ENCODE measurements around the gene SEMA3D. TPM values are rescaled to one million over a fixed set of nuclear protein-coding genes. Genes with fewer than 3 reads are reported as not detected.

SEMA3D gene
- total and polyA plus RNA-seq, 2 of the 4 experiments (the other 2 are of a cell fraction) = 2.9 to 13.6 TPM

- H3K4me1 ChIP-seq (ENCODE audit: control insufficient read depth, insufficient read depth, low read length) = no peaks in the 10 kb centered on the region
- no peak overlapping the region for H2AK5ac ChIP-seq (ENCODE audit: low read depth, low read length)
- intact Hi-C loops (cut with micrococcal nuclease) = no loop called here
- H3K79me1 ChIP-seq (ENCODE audit: low read depth in 1 of 2, low read length in 2 of 2) = no peaks in the 10 kb centered on the region
- TF ChIP-seq BHLHE40 (IDR thresholded peaks at IDR 0.05; ENCODE audit: low read depth, low read length) (no peak), RFX5 (IDR thresholded peaks at IDR 0.05; ENCODE audit: low read depth, low read length) (no peak), RCOR1 (IDR thresholded peaks at IDR 0.05; ENCODE audit: insufficient replicate concordance, low read length) (no peak), FOS (IDR thresholded peaks at IDR 0.05; ENCODE audit: low read depth, low read length) (no peak), NFE2L2 (IDR thresholded peaks at IDR 0.05; ENCODE audit: low read depth, low read length) (no peak), MAZ (IDR thresholded peaks at IDR 0.05; ENCODE audit: borderline replicate concordance, low read depth, low read length) (no peak), CTCF (conservative IDR thresholded peaks at IDR 0.05; ENCODE audit: low read depth, low read length) (no peak), RAD21 (IDR thresholded peaks at IDR 0.05; ENCODE audit: low read length) (no peak), CHD1 (IDR thresholded peaks at IDR 0.05; ENCODE audit: low read depth, low read length) (no peak), POLR2A (IDR thresholded peaks at IDR 0.05; ENCODE audit: low read depth, low read length) (no peak), USF2 (IDR thresholded peaks at IDR 0.05; ENCODE audit: low read depth, low read length) (no peak), MXI1 (IDR thresholded peaks at IDR 0.05; ENCODE audit: borderline replicate concordance, low read depth, low read length) (no peak)
- H3K9me1 ChIP-seq (ENCODE audit: insufficient read depth, low read length) = no peaks in the 10 kb centered on the region
- no peak overlapping the region for H4K8ac ChIP-seq (ENCODE audit: low read depth in 2 of 2, low read length in 2 of 2)
- no peaks in the 10 kb centered on the region for H3K36me3 ChIP-seq (ENCODE audit: control insufficient read depth, insufficient read depth, low read length)
- no peak overlapping the region for H4K5ac ChIP-seq (ENCODE audit: low read depth, low read length)
- POLR2A ChIA-PET (ENCODE audit: unreplicated experiment) = no interaction called here
- no peak overlapping the region for H3K4me2 ChIP-seq (ENCODE audit: low read depth, low read length)
- no peak overlapping the region for H3K27ac ChIP-seq (ENCODE audit: insufficient read depth, low read length)
- ATAC-seq (ENCODE audit: low read depth) (no peak), DNase-seq (no peak)
- H3K4me3 ChIP-seq (ENCODE audit: insufficient read depth, low read depth, low read length) = no peak overlapping the region
- H3K14ac ChIP-seq (replicated peaks; ENCODE audit: low read depth, low read length) = no peak overlapping the region
- no peak overlapping the region for H2BK20ac ChIP-seq (ENCODE audit: low read depth, low read length)
- no peak overlapping the region for H3K18ac ChIP-seq (ENCODE audit: low read depth, low read length)
- peaks cover 7% of the 10 kb centered on the region for H3K9me3 ChIP-seq (ENCODE audit: control insufficient read depth, insufficient read depth, low read length)
- no peak overlapping the region for H4K91ac ChIP-seq (ENCODE audit: insufficient read depth, low read depth, low read length)
- H3K9ac ChIP-seq (ENCODE audit: low read depth, low read length) = no peak overlapping the region
- no peak overlapping the region for H2BK5ac ChIP-seq (ENCODE audit: low read depth, low read length, poor library complexity, severe bottlenecking)
- H3K4ac ChIP-seq (ENCODE audit: low read depth, low read length) = no peak overlapping the region
- H3K56ac ChIP-seq (ENCODE audit: extremely low read depth, insufficient read depth, low read length) = no peak overlapping the region
- dilution Hi-C loops (cut with HindIII; ENCODE audit: low sequenced_read_pairs, unreplicated experiment) = no loop called here
- H2BK120ac ChIP-seq (ENCODE audit: low read depth, low read length) = no peak overlapping the region
- no TSS peak for BruUV-seq (replicated peaks)
- no peaks in the 10 kb centered on the region for H4K20me1 ChIP-seq (ENCODE audit: insufficient read depth, low read length)
- in situ Hi-C loops (cut with MboI; ENCODE audit: low sequenced_read_pairs) = no loop called here
- H2AFZ ChIP-seq (replicated peaks; ENCODE audit: low read length, poor library complexity) = no peak overlapping the region
- no peak overlapping the region for H3K23ac ChIP-seq (ENCODE audit: low read depth, low read length)
- WGBS, 2 experiments (ENCODE audit: extremely low coverage in 2 of 2, insufficient read length in 1 of 2) = no CpG with 5 or more reads among the region's 2 CpGs
- no peaks in the 10 kb centered on the region for H3K27me3 ChIP-seq (ENCODE audit: control insufficient read depth, insufficient read depth, low read length)
- no peak overlapping the region for H2AK9ac ChIP-seq (replicated peaks; ENCODE audit: low read depth, low read length, poor library complexity)
- no peak overlapping the region for H2BK15ac ChIP-seq (ENCODE audit: low read depth, low read length)
- CTCF ChIA-PET = no interaction called here
These were observed 8.1 kb downstream of the SEMA3D start for GRCh38 chr7:85178531-85179298.
